AG04449 (cell line): ENCODE measurements around the gene AP1S1.
A peak's percentile ranks its signal among the peaks of the same experiment; 100 is the strongest.

ENCODE experiments used
- CTCF ChIA-PET: fragments of 350-600 bp; formaldehyde crosslinking; extraction: SDS; loops from one replicate; lab custom pipeline; 2021; ENCODE audit warnings: antibody characterized with exemption; lab: Yijun Ruan, JAX
- POLR2A ChIA-PET: fragments of 400-600, 350-600 bp; formaldehyde crosslinking; extraction: SDS; loops from one replicate; lab custom pipeline; 2020; ENCODE audit warnings: antibody characterized with exemption, inconsistent platforms; lab: Yijun Ruan, JAX
- DNase-seq: peaks from one replicate; pipeline ENCODE4 v3.0.0-alpha.2; 2010; ENCODE audit warnings: low read depth, low spot score
- H3K4me3 ChIP-seq: 2 replicates; pipeline ENCODE4 v1.5.1; 2011; ENCODE audit warnings: low read depth, mild to moderate bottlenecking, control low read depth, low read length
- CTCF ChIP-seq: IDR thresholded peaks from one replicate; pipeline ENCODE4 v1.5.1; 2011; ENCODE audit warnings: mild to moderate bottlenecking, moderate library complexity, low read length, control low read depth, inconsistent platforms; ENCODE audit not compliant: insufficient read depth; ENCODE audit errors: missing control alignments

Gene AP1S1

GRCh38 chr7:101133621-101134398 is 20.5 kb upstream of the AP1S1 start:
- peak overlapping the region; percentile 36 for H3K4me3 ChIP-seq
- ChIA-PET CTCF (interaction anchor here (0.8 to 2.3 kb wide), 8 partner anchors 8 to 56 kb away, joined by 3 to 10 read pairs (median 4); partner anchors contain the start of gene TRIM56), POLR2A (interaction anchor here (0.6 to 4.9 kb wide), 11 partner anchors 10 to 48 kb away, joined by 3 to 30 read pairs (median 6); partner anchors contain the start of gene TRIM56)
- DNase-seq, result no peak
- no peak for TF ChIP-seq CTCF

- CTCF ChIA-PET, result interaction anchor here (0.8 to 2.3 kb wide), 6 partner anchors 9 to 50 kb away, joined by 3 to 10 read pairs (median 4); partner anchors contain the start of gene TRIM56
- TF ChIP-seq CTCF, result no peak
- no peak for DNase-seq
- H3K4me3 ChIP-seq, result no peak overlapping the region
- POLR2A ChIA-PET, result interaction anchor here (0.6 to 4.9 kb wide), 10 partner anchors 9 to 49 kb away, joined by 3 to 30 read pairs (median 6); partner anchors contain the start of gene TRIM56
Observed at GRCh38 chr7:101134399-101134980, 19.8 kb upstream of the AP1S1 start.

- H3K4me3 ChIP-seq, result no peak overlapping the region; the same call in 1 of the 2 replicates
- ChIA-PET POLR2A (interaction anchor here (0.6 to 5.3 kb wide), 8 partner anchors 11 to 248 kb away, joined by 3 to 61 read pairs (median 5); partner anchors contain the start of genes SERPINE1, TRIM56 and UFSP1), CTCF (interaction anchor here (1.0 to 3.3 kb wide), 8 partner anchors 9 to 153 kb away, joined by 3 to 18 read pairs (median 4); no protein-coding TSS in a partner anchor)
- no peak for DNase-seq
- no peak for TF ChIP-seq CTCF
Observed at GRCh38 chr7:101137651-101138212, 16.5 kb upstream of the AP1S1 start.

GRCh38 chr7:101138213-101138870 is 15.9 kb upstream of the AP1S1 start:
- POLR2A ChIA-PET, result interaction anchor here (0.6 to 5.3 kb wide), 10 partner anchors 11 to 249 kb away, joined by 3 to 61 read pairs (median 5); partner anchors contain the start of genes SERPINE1, TRIM56 and UFSP1
- peak; percentile 70 for TF ChIP-seq CTCF
- DNase-seq, result peak; percentile 87
- no peak overlapping the region for H3K4me3 ChIP-seq
- CTCF ChIA-PET, result interaction anchor here (1.0 to 3.3 kb wide), 8 partner anchors 10 to 153 kb away, joined by 3 to 18 read pairs (median 4); no protein-coding TSS in a partner anchor

GRCh38 chr7:101140339-101140699 is 14.0 kb upstream of the AP1S1 start:
- H3K4me3 ChIP-seq, result no peak overlapping the region
- CTCF ChIA-PET, result interaction anchor here (1.3 to 10.9 kb wide), 8 partner anchors 45 to 141 kb away, joined by 3 to 353 read pairs (median 8); partner anchors contain the start of genes FIS1, PLOD3, TRIM56 and ZNHIT1
- POLR2A ChIA-PET, result interaction anchor here (0.6 to 5.3 kb wide), 8 partner anchors 13 to 55 kb away, joined by 3 to 61 read pairs (median 4); partner anchors contain the start of genes SERPINE1 and TRIM56
- TF ChIP-seq CTCF, result no peak
- no peak for DNase-seq
